Measurements from ENCODE around the gene GPR132. TPM values are rescaled to one million over a fixed set of nuclear protein-coding genes. Genes with fewer than 3 reads are reported as not detected.

GPR132 gene
- total and polyA plus RNA-seq, 2 of the 8 experiments (the other 6 are each of a cell fraction or from before 2014, with no cell fraction given) = 0.11 TPM; not detected in 1

DNA sequence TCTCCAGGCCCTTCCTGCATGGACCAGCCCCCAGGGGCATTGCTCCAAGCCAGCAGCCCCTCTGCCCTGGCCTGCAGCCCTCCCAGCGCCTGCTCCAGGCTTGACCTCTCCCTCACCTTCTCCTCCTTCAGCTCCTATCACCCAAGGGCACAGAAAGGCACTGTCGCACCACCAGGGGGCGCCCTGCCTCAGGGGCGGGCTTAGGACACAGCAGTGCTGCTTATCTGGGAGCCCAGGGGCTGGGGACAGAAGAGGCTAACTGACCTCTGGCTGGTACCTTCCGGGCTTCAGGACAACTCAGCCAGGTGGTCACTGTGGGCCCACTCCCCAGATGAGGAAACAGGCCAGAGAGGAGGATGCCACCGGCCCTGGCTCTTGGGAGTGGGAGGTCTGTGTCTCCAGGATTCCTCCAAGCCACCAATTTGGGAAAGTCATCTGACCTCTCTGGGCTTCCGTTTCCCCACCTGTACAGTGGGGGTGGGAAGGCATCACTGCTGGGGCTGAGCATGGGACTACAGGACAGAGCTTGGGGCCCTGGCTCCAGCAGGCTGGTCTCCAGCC lies 25.3 kb upstream of the GPR132 start (continued):
- TF ChIP-seq CEBPB (IDR thresholded peaks at IDR 0.05; ENCODE audit: low read depth, low read length) (peak; percentile 16; the same call in 1 of the 2 replicates), RBBP5 (IDR thresholded peaks at IDR 0.05; ENCODE audit: borderline replicate concordance, low read depth, low read length) (no peak), TAF7 (optimal IDR thresholded peaks at IDR 0.05; ENCODE audit: borderline replicate concordance, low read depth, low read length) (no peak), SP2 (IDR thresholded peaks at IDR 0.05; ENCODE audit: low read length) (no peak), SP1 (IDR thresholded peaks at IDR 0.05; ENCODE audit: low read depth, low read length) (0 out of 2 replicates have a peak, but pooled peaks have one; percentile 46), HDAC6 (IDR thresholded peaks at IDR 0.05; ENCODE audit: low read depth, low read length) (no peak), CREB1 (IDR thresholded peaks at IDR 0.05) (0 out of 2 replicates have a peak, but pooled peaks have one; percentile 33), KDM4A (IDR thresholded peaks at IDR 0.05; ENCODE audit: low read depth, low read length, severe bottlenecking) (no peak)
- TF ChIP-seq, protein P1, sequence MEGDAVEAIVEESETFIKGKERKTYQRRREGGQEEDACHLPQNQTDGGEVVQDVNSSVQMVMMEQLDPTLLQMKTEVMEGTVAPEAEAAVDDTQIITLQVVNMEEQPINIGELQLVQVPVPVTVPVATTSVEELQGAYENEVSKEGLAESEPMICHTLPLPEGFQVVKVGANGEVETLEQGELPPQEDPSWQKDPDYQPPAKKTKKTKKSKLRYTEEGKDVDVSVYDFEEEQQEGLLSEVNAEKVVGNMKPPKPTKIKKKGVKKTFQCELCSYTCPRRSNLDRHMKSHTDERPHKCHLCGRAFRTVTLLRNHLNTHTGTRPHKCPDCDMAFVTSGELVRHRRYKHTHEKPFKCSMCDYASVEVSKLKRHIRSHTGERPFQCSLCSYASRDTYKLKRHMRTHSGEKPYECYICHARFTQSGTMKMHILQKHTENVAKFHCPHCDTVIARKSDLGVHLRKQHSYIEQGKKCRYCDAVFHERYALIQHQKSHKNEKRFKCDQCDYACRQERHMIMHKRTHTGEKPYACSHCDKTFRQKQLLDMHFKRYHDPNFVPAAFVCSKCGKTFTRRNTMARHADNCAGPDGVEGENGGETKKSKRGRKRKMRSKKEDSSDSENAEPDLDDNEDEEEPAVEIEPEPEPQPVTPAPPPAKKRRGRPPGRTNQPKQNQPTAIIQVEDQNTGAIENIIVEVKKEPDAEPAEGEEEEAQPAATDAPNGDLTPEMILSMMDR (IDR thresholded peaks at IDR 0.05; ENCODE audit: control extremely low read depth in 1 of 3, insufficient read depth in 1 of 3, low read depth in 1 of 3, low read length in 3 of 3) = peak in 2 of 3 experiments; percentile 95 to 96; a peak in 3 of 4 replicates

All from H1 (cell line).